Measurements from ENCODE around the gene DRAP1.
"Not testable (repeated sequence)": the region's sequence is repeated elsewhere in the genome, so short reads cannot be mapped to it uniquely, and the experiment has no call there.

Gene DRAP1

DNA sequence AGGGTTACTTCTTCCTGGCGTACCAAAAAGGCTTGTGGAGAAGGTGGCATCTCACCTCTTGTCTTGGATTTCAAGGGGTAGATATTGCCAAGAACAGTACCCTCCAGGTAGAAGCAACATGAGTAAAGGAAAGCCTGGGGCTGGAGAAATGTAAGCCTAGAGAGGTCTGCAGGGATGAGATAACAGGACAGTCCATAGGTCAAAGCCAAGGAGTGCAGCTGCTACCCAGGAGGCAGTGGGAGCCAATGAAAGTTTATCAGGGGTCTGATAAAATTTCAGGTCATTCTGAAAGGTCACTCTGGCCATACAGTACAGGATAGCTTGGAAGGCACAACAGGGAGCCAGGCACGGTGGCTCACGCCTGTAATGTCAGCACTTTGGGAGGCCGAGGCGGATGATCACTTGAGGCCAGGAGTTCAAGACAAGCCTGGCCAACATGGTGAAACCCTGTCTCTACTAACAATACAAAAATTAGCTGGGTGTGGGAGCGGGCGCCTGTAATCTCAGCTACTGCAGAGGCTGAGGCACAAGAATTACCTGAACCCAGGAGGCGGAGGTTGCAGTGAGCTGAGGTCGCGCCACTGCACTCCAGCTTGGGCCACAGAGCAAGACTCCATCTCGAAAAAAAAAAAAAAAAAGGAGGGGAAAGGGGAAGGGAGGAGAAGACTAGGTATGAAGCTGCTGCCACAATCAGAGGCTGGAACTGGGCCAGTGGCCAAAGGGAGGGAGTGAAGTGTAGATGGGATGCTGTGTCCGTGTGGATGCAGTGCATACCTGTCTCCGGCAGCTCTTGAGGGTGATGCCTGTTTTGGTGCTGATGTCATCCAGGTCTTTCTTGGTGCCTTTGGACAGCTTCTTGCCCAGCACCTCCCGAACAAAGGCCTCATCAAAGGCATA is 32.2 kb upstream of the DRAP1 start:
- DNase-seq (ENCODE audit: low read depth) = no peak

DNA sequence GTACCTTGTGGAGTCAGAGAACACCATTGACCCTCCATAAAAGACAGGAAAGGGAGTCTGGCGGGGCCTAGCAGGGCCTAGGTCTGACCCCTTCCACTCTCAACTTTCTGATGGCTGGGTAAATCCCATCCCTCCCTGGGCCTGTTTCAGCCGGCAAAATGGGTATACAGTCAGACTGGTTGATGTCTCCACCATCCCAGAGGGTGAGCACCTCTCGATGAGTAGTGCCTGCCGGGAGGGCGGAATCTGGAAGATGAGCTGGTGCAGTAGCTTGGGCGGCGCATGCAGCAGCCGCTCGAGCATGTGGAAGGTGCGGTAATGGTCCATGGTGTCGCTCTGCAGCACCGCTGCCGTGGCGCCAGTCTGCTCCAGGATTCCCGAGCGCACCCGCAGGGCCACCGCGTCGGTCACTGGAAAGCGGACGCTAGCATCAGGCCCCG is 31.5 kb upstream of the DRAP1 start:
- DNase-seq (ENCODE audit: low read depth) = no peak

DNA sequence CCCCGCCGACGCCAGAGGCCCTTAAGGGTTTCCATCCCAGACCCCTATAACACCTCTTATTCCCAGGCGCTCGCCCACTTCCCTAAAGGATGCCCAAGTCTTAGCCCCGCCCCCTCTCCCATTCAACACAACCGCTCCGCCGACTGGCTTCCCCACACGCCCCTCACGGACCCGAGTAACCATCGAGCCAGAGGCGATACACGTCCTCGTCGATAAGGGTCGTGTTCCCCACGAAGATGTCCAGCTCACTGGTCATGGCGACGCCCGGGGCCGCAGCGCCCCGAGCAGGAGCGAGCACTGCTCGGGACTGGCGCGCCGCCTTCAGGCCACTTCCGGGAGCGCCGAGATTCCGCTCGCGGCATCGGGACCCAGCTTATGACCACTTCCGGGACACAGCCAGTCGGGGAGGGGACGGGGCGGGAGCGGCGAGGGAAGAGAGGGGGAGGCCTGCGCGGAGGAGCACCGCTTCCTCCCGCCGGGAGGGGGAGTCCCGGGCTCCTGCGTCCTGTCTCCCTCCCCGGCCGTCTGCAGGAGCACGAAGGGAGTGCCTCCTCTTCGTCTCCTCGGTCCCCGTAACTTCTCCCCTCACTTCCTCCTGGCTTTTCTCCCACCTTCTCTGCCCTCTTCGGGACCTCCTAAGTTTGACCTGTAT is 30.9 kb upstream of the DRAP1 start, which contains the start of gene FIBP:
TSS of gene FIBP (minus strand) at position 309 of the 652 bp plus-strand sequence. CDS start at position 256, 53 bp downstream.
- peak; percentile 98 for DNase-seq (ENCODE audit: low read depth)

DNA sequence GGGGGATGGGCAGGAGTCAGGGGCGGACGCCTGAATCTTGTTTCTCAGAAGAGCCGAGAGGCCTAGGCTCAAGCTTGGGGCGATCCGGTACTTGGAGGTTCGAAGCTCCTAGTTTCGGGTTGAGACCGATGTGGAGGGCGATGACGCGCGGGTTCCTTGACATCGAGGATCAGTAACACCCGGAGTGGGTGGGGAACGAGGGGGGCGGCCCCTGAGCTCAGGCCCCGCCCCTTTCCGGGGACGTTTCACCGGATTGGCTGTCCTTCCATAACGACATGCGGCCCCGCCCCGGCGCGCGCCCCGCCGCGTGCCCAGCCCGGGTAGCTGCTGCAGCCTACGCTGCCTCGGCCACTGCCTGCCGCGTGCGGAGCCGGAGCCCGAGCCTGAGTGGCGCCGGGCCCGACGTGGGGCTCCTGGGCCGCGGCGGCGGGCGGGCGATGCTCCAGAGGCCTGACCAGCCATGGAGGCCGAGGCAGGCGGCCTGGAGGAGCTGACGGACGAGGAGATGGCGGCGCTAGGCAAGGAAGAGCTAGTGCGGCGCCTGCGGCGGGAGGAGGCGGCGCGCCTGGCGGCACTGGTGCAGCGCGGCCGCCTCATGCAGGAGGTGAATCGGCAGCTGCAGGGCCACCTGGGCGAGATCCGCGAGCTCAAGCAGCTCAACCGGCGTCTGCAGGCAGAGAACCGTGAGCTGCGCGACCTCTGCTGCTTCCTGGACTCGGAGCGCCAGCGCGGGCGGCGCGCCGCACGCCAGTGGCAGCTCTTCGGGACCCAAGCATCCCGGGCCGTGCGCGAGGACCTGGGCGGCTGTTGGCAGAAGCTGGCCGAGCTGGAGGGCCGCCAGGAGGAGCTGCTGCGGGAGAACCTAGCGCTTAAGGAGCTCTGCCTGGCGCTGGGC is 28.7 kb upstream of the DRAP1 start, which contains the start of gene CCDC85B:
TSS of gene CCDC85B (plus strand) at position 350 of the 895 bp plus-strand sequence. CDS start at position 461, 111 bp downstream.
- peak; percentile 98 for DNase-seq (ENCODE audit: low read depth)

DNA sequence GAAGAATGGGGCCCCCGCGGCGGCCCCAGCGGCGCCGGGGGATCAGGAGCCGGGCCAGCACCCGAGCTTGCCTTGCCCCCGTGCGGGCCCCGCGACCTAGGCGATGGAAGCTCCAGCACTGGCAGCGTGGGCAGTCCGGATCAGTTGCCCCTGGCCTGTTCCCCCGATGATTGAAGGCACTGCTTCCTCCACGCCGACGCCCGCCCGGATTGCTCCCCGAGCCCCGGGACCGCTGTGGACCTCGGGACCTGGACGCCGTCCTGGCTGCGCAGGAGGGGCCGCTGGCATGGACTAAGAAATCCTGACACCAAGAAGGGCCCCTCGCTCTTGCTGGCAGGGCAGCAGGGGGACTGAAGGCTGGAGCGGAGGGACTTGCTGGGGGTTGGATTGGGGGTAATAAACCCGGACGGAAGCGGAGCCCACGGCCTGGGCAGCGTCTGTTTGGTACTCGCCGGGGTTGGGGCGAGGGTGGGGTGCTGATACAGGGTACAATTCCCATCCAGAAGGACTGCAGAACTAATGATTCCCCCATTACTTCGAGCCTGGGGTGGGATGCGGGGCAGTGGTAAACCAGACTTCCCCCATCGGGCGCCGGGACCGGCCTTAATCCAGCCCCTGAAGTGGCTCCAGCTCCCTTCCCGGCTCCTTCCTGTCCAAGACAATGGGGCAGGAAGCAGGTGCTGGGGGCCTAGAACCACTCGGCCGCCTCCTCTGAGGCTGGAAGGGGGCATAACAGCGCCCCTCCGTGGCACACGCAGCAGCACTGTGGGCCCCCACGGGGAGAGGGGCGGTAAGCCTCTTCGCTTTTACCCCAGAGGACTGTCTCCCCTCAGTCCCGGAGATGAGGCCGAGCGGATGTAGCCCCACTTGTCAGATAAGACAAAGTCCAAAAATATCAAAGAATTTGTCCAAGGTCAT is 27.7 kb upstream of the DRAP1 start:
- DNase-seq (ENCODE audit: low read depth) = peak; percentile 41

DNA sequence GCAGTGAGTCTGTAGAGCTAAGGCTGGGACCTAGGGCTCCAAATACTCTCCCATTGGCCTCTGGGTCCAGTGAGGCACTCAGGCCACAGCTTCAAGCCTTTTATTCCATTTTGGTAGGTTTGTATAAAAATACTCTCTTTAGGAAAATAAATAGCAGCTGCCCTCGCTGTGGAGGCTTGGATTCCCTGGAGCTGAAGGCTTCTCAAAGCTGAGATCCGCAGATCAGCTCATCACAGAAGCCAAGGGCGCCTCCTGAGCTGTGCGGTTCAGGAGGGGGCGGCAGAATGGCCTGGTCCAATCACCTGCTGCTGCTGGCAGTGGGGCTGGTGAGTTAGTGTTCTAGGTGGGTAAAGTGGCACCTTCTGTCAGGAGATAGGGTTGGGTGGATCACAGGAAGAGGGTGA is 27.1 kb upstream of the DRAP1 start:
- DNase-seq (ENCODE audit: low read depth) = not testable (repeated sequence)

DNA sequence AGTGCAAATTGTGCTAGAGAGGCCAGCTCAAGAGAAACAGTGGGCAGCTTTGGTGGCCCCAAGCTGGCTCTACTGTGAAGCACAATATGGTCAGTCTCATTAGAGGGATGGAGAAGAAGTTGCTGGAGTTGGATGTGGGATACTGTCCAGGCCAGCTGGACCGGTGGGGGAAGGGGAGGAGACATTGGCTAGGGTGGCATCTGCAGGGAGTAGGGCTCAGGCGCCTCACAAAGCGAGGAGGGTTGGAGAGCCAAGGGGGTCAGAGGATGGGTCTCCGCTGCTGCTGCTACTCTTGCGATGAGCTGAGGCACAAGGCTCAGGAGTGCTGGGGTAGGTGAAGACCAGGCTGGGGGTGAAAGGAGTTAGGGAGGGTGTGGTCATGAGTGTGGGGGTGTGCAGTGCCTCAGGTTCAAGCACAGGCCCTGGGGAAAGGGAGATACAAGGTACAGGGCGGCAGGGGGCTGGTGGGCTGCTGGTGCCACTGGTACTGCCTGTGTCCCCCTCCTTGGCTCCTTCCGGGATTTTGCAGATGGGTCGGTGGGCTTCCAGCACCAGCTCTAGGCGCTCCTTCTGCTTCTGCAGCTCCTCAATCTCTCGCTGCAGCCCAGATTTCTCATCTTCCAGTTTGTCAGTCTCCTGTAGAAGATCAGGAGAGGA is 26.4 kb upstream of the DRAP1 start:
- peak; percentile 35 for DNase-seq (ENCODE audit: low read depth)

DNA sequence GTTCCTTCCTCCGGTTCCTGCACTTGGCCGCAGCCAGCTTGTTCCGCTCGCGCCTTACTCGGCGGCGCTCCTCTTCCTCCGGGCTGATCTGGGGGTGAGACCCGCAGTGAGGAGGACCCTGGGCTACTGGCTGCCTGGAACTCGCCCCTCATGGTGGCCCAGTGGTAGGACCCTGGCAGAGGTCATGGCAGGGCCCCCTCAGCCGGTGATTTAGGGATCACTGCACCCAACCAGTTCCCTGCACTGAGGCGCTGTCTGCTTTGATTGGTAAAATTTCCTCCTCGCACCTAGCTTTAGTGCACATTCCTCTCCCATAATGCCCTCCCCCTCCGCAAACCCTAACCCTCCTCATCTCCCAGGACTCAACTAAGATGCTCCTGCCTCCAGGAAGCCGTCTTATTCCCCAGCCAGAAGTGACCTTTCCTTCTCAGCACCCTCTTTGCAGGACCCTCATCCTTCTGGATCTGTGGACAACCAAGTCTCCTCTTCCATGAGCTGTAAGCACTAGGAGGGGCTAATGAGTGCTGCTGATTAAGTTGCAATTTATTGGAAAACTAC is 25.1 kb upstream of the DRAP1 start:
- DNase-seq (ENCODE audit: low read depth) = no peak

DNA sequence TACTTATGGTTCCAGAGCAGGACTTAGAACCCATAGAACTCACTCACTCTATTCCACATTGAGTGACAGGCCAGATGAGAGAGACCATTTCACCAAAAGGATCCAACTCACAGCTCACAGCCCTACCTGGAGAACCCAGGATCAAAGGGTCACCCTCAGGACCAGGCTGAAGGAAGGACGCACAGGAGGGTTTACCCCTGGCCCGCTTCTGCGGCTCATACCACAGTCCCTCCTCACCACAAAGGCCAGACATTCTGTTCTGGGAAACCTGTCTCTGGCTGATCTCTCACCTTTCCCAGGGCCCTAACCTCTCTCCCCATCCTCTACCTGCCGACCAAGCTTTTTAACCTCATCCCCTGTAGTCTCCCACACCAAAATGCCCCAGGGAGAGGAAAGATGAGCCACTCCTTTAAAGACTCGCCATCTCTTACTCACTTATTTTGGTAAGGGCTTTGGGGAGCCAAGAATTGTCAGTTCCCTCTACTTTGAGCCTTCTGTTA is 23.7 kb upstream of the DRAP1 start:
- no peak for DNase-seq (ENCODE audit: low read depth)

DNA sequence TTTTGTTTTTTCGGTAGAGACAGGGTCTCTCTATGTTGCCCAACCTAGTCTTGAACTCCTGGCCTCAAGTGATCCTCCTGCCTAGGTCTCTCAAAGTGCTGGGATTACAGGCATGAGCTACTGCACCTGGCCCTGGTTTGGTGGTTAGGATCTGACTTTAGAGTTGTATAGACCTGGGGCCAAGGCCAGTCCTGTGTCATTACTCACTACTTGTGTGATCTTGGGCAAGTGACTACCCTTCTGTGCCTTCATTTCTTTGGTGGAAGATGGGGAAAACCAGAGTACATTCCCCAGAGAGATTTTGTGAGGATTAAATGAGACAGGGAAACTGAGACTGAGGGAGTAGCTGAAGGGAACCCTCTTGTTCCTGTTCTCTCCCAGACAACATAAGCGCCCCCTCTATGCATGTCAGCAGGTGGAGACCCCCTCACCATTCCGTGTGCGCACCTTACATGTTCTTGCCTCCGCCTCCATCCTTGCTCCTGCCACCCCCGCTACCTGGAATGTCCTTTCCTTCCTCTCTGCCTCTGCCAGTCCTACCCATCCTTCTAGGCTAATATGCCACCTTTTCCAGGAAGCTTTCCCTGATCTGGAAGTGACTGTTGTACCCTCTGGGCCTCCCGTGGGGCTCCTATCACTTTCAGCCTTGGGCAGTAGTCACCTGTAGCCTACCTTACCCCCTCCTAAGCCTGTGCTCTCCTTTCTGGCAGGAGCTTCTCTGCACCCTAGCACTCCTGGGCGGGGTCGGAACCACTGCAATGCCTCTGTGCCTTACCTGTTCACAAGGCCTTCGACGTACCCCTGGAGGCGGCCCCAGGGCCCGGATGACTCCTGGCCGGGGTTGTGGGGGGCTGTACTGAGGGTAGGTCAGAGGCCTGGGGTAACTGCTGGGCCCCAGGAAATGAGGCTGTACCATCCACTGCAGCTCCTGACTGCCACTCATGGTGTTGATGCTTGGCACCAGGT is 22.9 kb upstream of the DRAP1 start:
- no peak for DNase-seq (ENCODE audit: low read depth)

DNA sequence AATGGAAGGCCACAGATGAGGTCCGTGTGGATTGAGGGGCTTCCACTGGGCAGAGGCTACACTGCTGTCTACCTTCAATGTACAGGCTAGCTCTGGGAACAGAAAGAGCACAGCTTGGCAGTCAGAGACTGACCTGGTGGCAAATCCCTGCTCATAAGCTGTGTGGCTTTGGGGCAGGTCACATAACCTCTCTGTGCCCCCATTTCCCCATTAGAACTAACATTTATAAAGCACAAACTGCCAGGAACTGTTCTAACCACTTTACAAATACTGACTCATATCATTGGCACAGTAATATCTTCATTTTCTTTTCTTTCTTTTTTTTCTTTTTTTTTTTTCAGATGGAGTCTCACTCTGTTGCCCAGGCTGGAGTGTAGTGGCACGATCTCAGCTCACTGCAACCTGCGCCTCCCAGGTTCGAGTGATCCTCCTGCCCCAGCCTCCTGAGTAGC is 22.2 kb upstream of the DRAP1 start:
- peak; percentile 23 for DNase-seq (ENCODE audit: low read depth)

DNA sequence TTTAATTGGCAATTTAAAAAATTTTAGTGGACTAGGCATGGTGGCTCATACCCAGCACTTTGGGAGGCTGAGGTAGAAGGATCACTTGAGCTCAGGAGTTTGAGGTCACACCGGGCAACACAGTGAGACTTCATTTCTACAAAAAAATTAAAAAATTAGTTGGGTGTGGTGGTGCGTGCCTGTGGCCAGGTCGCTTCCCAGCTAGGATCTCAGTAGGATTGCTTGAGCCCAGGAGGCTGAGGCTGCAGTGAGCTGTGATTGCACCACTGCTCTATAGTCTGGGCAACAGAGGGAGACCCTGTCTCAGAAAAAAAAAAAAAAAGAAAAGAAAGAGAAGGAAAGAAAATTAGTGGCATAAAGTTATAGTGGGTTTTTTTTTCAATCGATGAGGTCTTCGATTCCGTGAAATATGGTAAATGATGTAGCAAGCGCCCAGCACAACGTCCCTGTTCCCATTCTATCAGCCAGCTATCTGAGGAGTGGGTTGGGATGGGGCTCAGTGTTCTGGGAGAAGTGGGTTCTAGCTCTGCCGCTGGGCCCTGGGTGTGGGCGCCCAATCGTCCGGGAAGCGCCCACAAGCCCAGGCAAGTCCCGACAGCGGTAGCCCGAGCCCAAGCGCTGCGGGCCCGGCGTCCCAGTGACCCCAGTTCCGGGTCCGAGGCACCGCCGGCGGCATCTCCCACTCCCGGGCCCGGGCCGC is 20.4 kb upstream of the DRAP1 start:
- DNase-seq (ENCODE audit: low read depth) = peak; percentile 28

DNA sequence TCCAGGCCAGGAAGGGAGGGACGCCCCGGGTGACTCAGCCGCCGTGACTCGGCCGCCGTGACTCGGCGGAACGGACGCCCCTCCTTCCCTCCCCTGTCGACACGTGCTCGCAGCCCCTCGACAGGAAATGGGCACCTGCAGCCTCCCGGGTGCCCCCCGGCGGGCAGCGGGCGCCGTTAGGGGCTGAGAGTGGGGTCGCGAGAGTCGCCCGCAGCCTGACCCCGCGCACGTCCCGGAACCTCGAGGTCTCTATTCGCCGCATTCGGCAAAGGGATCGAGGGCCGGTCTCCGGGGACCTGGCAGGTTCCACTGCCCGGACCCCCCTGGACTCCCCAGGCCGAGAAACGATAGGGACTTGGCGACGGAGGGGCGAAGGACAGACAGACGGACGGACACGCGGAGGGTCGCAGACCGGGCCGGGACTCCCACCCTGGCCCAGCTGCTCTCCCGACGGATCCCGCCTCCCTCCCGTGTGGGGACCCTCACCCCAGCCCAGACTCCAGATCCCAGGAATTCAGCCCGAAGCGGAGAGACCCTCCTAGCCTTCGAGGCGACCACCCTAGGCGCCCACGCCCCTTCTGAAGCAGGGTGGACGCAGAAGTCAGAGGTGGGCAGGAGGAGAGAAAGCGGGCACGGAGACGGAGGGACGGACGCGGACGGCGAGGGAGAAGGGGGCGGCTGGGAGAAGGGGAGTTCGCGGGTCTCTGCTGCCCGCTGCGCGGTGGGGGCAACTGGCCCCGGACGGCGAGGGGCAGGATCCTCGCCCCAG is 19.7 kb upstream of the DRAP1 start:
- DNase-seq (ENCODE audit: low read depth) = peak; percentile 83

DNA sequence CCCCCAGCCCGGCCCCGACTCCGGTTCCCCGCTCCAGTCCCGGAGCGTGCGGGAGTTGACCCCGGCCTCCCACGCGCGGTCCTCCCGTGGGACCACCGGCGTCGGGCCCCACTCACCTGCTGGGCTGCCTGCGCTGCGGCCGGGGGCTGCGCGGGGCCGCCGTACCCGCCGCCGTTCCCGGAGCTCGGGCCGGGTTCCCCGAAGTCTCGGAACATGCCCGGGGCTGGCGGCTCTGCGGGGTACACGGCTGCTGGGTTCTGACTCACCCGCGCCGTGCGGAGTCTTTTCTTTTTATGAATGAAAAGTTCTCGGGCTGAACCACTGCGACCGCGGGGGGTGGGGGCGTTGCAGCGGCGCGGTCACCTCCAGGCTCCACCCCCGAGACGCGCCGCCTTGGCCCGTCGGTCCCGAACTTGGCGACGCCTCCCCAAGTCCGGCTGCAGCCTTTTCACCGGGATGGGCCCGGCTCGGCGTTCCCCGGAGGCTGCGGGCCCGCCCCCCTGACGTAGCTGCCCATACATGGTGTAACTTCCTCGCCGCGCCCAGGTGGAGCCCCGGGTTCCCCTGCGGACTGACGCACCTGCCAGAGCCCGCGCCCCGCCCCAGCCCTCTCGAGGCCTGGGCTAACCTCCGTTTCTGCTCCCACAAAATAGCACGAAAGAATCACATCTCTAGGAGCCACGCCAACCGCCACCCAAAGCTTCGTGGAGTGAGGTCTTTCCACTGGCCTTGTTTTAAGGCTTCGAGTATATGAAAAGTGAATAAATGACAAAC is 18.9 kb upstream of the DRAP1 start, which contains the start of gene FOSL1:
TSS of gene FOSL1 (minus strand) at position 264 of the 774 bp plus-strand sequence. CDS start at position 215, 49 bp downstream.
- peak; percentile 98 for DNase-seq (ENCODE audit: low read depth)

DNA sequence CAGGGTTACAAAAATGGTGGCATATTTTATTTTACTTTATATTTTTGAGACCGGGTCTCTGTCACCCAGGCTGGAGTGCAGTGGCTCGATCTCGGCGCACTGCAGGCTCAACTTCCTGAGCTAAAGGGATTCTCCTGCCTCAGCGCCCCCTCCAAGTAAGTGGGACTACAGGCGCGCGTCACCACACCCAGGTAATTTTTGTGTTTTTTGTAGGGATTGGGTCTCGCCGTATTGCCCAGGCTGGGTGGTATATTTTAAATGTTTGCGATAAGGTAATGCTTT is 18.4 kb upstream of the DRAP1 start:
- DNase-seq (ENCODE audit: low read depth) = no peak

DNA sequence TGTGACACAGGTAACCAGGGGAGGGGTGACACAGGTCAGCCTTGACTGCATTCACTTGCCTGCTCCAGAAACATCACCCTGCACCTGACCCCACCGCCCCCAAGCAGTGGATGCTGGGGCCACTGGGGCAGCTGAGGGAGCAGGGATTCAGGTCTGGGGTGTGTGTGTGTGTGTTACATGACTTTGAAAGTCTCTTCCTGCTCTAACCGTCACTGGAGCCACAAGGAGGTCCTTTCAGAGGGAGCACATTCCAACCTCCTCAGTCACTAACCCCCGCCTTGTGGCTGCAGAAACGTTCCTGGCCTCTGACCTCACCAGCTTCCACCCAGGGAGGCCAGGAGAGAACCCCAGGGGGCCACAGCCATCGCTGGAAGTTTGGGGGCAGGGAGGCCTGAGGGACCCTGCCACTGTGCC is 16.2 kb upstream of the DRAP1 start:
- DNase-seq (ENCODE audit: low read depth) = peak; percentile 87

All from fibroblast of gingiva (primary cell).